Adrenal gland (tissue), 5 donors: ENCODE results near the gene TMEM270.

Experiments used
- CTCF ChIP-seq, 6 experiments: fragments of 450-650 bp in 4 of 6; fragments of 200-600 bp in 2 of 6; sonication (generic) in 1 of 6; IDR thresholded peaks; 1 replicate in 5 of 6; 2 replicates in 1 of 6; pipeline versions ENCODE4 v1.5.1 to v1.8.0; 2016 to 2021; ENCODE audit warnings: antibody characterized with exemption in 6 of 6, mild to moderate bottlenecking in 2 of 6, moderate library complexity in 1 of 6
- POLR2A ChIP-seq, 2 donors: fragments of 450-650 bp; IDR thresholded peaks; one replicate each; pipeline ENCODE4 v1.6.1; 2017; ENCODE audit warnings: antibody characterized with exemption in 2 of 2, mild to moderate bottlenecking in 2 of 2, moderate library complexity in 1 of 2
- donor health status: DM: no; HTN: no; CAD: no.

GRCh38 chr7:73856941-73857340 lies 4.0 kb upstream of the TMEM270 start:
- TF ChIP-seq CTCF (IDR thresholded peaks at IDR 0.05): no peak
- TF ChIP-seq POLR2A (IDR thresholded peaks at IDR 0.05): no peak
